ENCODE measurements around the gene SERTAD1. TPM values are rescaled to one million over a fixed set of nuclear protein-coding genes. Genes with fewer than 3 reads are reported as not detected.
A peak's percentile ranks its signal among the peaks of the same experiment; 100 is the strongest.

SERTAD1 gene
- total and polyA plus RNA-seq, 2 donors (not counting 1 experiment from before 2014, with no cell fraction given): 11.9 to 59.4 TPM

DNA sequence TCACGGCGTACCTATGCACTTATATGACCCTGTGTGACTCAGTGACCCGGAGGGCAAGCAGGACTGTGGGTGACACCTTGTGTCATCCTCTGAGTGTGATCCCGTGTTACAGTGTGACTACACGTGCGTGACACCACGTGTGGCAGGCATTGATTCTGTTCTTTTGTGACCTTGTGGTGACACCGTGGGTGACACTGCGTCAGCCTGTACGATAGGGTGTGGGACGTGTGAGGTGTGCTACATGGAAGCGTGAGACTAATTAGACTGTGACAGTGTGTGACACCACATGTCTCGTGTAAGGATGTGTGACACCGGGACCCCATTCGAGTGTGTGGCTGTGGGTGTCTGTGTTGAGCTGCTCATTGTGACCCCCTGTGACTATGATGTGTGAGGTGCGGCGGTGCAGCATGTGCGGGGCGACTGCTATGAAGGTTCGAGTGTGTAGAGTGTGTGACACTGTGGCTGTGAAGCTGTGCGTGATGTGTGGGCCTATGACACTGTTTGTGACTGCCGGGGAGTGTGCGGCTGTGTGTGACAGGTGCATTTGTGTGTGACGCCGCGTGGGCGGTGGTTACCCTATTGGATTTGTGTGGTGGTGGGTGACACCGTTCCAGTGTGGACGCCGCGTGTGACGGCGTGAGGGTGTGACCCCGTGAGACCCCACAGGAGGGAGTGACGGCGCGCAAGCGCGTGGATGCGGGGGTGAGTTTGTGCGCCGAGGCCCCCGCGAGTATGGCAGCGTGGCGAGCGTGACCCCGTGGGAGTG, 40.6 kb upstream of the SERTAD1 start:
- peaks cover 0 to 23% (median 3%) of the 10 kb centered on the region in 4 experiments for H3K27me3 ChIP-seq (replicated peaks in 1 of 4; ENCODE audit: control extremely low read depth in 1 of 4, control insufficient read depth in 3 of 4, insufficient read depth in 4 of 4, low read length in 3 of 4)
- ChIA-PET POLR2A (interaction anchor here (0.5 to 2.2 kb wide), 6 partner anchors 23 to 180 kb away, joined by 3 to 12 read pairs (median 4); partner anchors contain the start of genes SERTAD1 and SERTAD3), CTCF (interaction anchor here (0.8 to 6.7 kb wide), 8 partner anchors 16 to 327 kb away, joined by 3 to 86 read pairs (median 5); partner anchors contain the start of gene SERTAD1)
- peak overlapping the region; percentile 66 for H3K27ac Mint-ChIP-seq
- DNase-seq: peak; percentile 85
- peaks cover 26 to 38% of the 10 kb centered on the region in 2 donors for H3K4me1 ChIP-seq (ENCODE audit: control insufficient read depth in 2 of 2, insufficient read depth in 2 of 2, low read length in 2 of 2)
- H3K27me3 Mint-ChIP-seq: peaks cover 15% of the 10 kb centered on the region
- WGBS (ENCODE audit: insufficient coverage): 10% methylated on average over 48 of the region's 48 CpGs
- ATAC-seq (ENCODE audit: low read depth): peak; percentile 11
- no peak for TF ChIP-seq EZH2 (IDR thresholded peaks at IDR 0.05; ENCODE audit: borderline replicate concordance, insufficient read depth, low read depth, low read length, poor library complexity, severe bottlenecking)
- TF ChIP-seq, protein P1, sequence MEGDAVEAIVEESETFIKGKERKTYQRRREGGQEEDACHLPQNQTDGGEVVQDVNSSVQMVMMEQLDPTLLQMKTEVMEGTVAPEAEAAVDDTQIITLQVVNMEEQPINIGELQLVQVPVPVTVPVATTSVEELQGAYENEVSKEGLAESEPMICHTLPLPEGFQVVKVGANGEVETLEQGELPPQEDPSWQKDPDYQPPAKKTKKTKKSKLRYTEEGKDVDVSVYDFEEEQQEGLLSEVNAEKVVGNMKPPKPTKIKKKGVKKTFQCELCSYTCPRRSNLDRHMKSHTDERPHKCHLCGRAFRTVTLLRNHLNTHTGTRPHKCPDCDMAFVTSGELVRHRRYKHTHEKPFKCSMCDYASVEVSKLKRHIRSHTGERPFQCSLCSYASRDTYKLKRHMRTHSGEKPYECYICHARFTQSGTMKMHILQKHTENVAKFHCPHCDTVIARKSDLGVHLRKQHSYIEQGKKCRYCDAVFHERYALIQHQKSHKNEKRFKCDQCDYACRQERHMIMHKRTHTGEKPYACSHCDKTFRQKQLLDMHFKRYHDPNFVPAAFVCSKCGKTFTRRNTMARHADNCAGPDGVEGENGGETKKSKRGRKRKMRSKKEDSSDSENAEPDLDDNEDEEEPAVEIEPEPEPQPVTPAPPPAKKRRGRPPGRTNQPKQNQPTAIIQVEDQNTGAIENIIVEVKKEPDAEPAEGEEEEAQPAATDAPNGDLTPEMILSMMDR (IDR thresholded peaks at IDR 0.05): no peak
- no peaks in the 10 kb centered on the region for H3K9me3 Mint-ChIP-seq (ENCODE audit: insufficient read depth)
- intact Hi-C loops (cut with micrococcal nuclease): loop anchor here (1.0 to 5.0 kb wide), 4 partner anchors 118 to 796 kb away; partner anchors contain the start of genes AKT2, C19orf47, HNRNPUL1 and PLD3
- H4K20me1 ChIP-seq (ENCODE audit: control insufficient read depth, insufficient read depth, low read length, poor library complexity, severe bottlenecking): no peaks in the 10 kb centered on the region
- H3K27ac ChIP-seq (ENCODE audit: low read length in 2 of 2): peak overlapping the region; percentile 38 to 60
- H3K4me3 ChIP-seq (ENCODE audit: control extremely low read depth in 1 of 5, extremely low read depth in 1 of 5, insufficient read depth in 1 of 5, low read depth in 2 of 5, low read length in 4 of 5): peak overlapping the region; percentile 1 to 70 (median 62)
- H2AFZ ChIP-seq (ENCODE audit: insufficient read depth, low read depth, low read length, poor library complexity, severe bottlenecking): peak overlapping the region; percentile 77
- peak overlapping the region; percentile 66 for H3K9ac ChIP-seq (ENCODE audit: low read length)
- no peaks in the 10 kb centered on the region for H3K36me3 ChIP-seq (replicated peaks in 1 of 2; ENCODE audit: control extremely low read depth in 1 of 2, control insufficient read depth in 1 of 2, extremely low read depth in 1 of 2, insufficient read depth in 2 of 2, low read length in 1 of 2)
- peak overlapping the region; percentile 80 for H3K4me2 ChIP-seq (replicated peaks; ENCODE audit: low read depth, low read length, poor library complexity, severe bottlenecking)
- H3K4me3 Mint-ChIP-seq: peak overlapping the region; percentile 87
- H3K79me2 ChIP-seq (ENCODE audit: control insufficient read depth, insufficient read depth, low read length): no peaks in the 10 kb centered on the region
- peaks cover 0 to 13% (median 0%) of the 10 kb centered on the region in 3 donors for H3K9me3 ChIP-seq (ENCODE audit: control extremely low read depth in 1 of 3, control insufficient read depth in 2 of 3, insufficient read depth in 1 of 3, low read length in 2 of 3)
- peaks cover 40% of the 10 kb centered on the region for H3K4me1 Mint-ChIP-seq
